ENCODE measurements around the gene FUT1. TPM values are rescaled to one million over a fixed set of nuclear protein-coding genes. Genes with fewer than 3 reads are reported as not detected.

Gene FUT1
- total and polyA plus RNA-seq, 2 donors, result 0.52 to 1.3 TPM

- H3K27me3 ChIP-seq (ENCODE audit: control insufficient read depth in 2 of 2, insufficient read depth in 1 of 2, low read length in 1 of 2), result peaks cover 23 to 86% of the 10 kb centered on the region in 2 donors
- H3K36me3 ChIP-seq (ENCODE audit: control insufficient read depth in 2 of 2, insufficient read depth in 2 of 2, low read length in 1 of 2), result no peaks in the 10 kb centered on the region
- peak within 1 kb of the TSS in 1 of 2 donors; percentile 61 for H3K27ac ChIP-seq (ENCODE audit: low read depth in 1 of 2, low read length in 1 of 2)
- peaks cover under 1 to 17% of the 10 kb centered on the region in 2 donors for H3K4me1 ChIP-seq (ENCODE audit: control insufficient read depth in 2 of 2, insufficient read depth in 2 of 2, low read length in 2 of 2)
- WGBS, result 14% methylated on average over 31 of the region's 31 CpGs
- peak within 1 kb of the TSS in 1 of 2 donors; percentile 6 for H3K4me3 ChIP-seq (ENCODE audit: low read length in 2 of 2)
- peak in 3 of 9 donors; percentile 40 to 70 (median 50) for DNase-seq (ENCODE audit: low read depth in 6 of 9, low spot score in 9 of 9)
- peaks cover 0 to 20% of the 10 kb centered on the region in 2 donors for H3K9me3 ChIP-seq (ENCODE audit: control insufficient read depth in 2 of 2, insufficient read depth in 1 of 2, low read length in 1 of 2)
Measured at GRCh38 chr19:48746738-48747575, 5.5 kb downstream of the FUT1 start, which contains the start of gene IZUMO1. IZUMO1 (minus strand) TSS chr19:48746909; CDS start chr19:48745859, 1,050 bp downstream.

DNA sequence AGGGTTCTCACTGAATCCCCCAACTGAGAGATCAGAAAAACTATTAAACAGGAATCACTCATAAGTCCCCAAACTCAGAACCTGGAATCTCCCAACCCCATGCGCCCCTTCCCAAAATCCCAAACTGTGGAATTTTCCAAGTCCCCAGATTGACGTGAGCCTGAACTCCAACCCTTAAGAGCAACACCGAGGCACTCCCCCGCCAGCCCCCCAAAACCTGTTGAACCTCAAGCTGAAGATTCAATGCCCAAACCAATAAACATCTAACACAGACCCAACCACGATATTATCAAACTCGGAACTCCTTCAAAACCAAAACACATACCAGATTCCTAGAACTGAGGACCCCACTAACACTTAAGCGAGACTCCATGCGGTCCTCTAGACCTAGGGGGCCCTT is 6.3 kb downstream of the FUT1 start:
- Histone ChIP-seq H3K27ac (ENCODE audit: low read depth in 1 of 2, low read length in 1 of 2) (peak overlapping the region in 1 of 2 donors; percentile 19), H3K4me3 (ENCODE audit: low read length in 2 of 2) (no peak overlapping the region), H3K36me3 (ENCODE audit: control insufficient read depth in 2 of 2, insufficient read depth in 2 of 2, low read length in 1 of 2) (no peaks in the 10 kb centered on the region), H3K4me1 (ENCODE audit: control insufficient read depth in 2 of 2, insufficient read depth in 2 of 2, low read length in 2 of 2) (peaks cover 0 to 24% of the 10 kb centered on the region in 2 donors), H3K27me3 (ENCODE audit: control insufficient read depth in 2 of 2, insufficient read depth in 1 of 2, low read length in 1 of 2) (peaks cover 22 to 86% of the 10 kb centered on the region in 2 donors), H3K9me3 (ENCODE audit: control insufficient read depth in 2 of 2, insufficient read depth in 1 of 2, low read length in 1 of 2) (peaks cover 0 to 28% of the 10 kb centered on the region in 2 donors)
- WGBS, result 90% methylated on average over 8 of the region's 8 CpGs
- DNase-seq (ENCODE audit: low read depth in 6 of 9, low spot score in 9 of 9), result no peak

- 32% methylated on average over 33 of the region's 33 CpGs for WGBS
- no peak overlapping the region for H3K27ac ChIP-seq (ENCODE audit: low read depth in 1 of 2, low read length in 1 of 2)
- no peak overlapping the region for H3K4me3 ChIP-seq (ENCODE audit: low read length in 2 of 2)
- peak in 3 of 9 donors; percentile 35 to 65 (median 49) for DNase-seq (ENCODE audit: low read depth in 6 of 9, low spot score in 9 of 9)
- H3K27me3 ChIP-seq (ENCODE audit: control insufficient read depth in 2 of 2, insufficient read depth in 1 of 2, low read length in 1 of 2), result peaks cover 21 to 86% of the 10 kb centered on the region in 2 donors
- peaks cover 0 to 29% of the 10 kb centered on the region in 2 donors for H3K9me3 ChIP-seq (ENCODE audit: control insufficient read depth in 2 of 2, insufficient read depth in 1 of 2, low read length in 1 of 2)
- no peaks in the 10 kb centered on the region for H3K36me3 ChIP-seq (ENCODE audit: control insufficient read depth in 2 of 2, insufficient read depth in 2 of 2, low read length in 1 of 2)
- peaks cover 0 to 28% of the 10 kb centered on the region in 2 donors for H3K4me1 ChIP-seq (ENCODE audit: control insufficient read depth in 2 of 2, insufficient read depth in 2 of 2, low read length in 2 of 2)
Measured at GRCh38 chr19:48745208-48745995, 7.0 kb downstream of the FUT1 start.

GRCh38 chr19:48742096-48742495 is 10.3 kb downstream of the FUT1 start:
- 96% methylated on average over 11 of the region's 11 CpGs for WGBS
- H3K36me3 ChIP-seq (ENCODE audit: control insufficient read depth in 2 of 2, insufficient read depth in 2 of 2, low read length in 1 of 2), result no peaks in the 10 kb centered on the region
- H3K27me3 ChIP-seq (ENCODE audit: control insufficient read depth in 2 of 2, insufficient read depth in 1 of 2, low read length in 1 of 2), result peaks cover 35 to 77% of the 10 kb centered on the region in 2 donors
- no peak for DNase-seq (ENCODE audit: low read depth in 6 of 9, low spot score in 9 of 9)
- peaks cover 0 to 29% of the 10 kb centered on the region in 2 donors for H3K9me3 ChIP-seq (ENCODE audit: control insufficient read depth in 2 of 2, insufficient read depth in 1 of 2, low read length in 1 of 2)
- no peak overlapping the region for H3K4me3 ChIP-seq (ENCODE audit: low read length in 2 of 2)
- H3K27ac ChIP-seq (ENCODE audit: low read depth in 1 of 2, low read length in 1 of 2), result no peak overlapping the region
- H3K4me1 ChIP-seq (ENCODE audit: control insufficient read depth in 2 of 2, insufficient read depth in 2 of 2, low read length in 2 of 2), result peaks cover 8 to 41% of the 10 kb centered on the region in 2 donors

GRCh38 chr19:48741129-48741999 is 11.1 kb downstream of the FUT1 start:
- no peak for DNase-seq (ENCODE audit: low read depth in 6 of 9, low spot score in 9 of 9)
- H3K4me1 ChIP-seq (ENCODE audit: control insufficient read depth in 2 of 2, insufficient read depth in 2 of 2, low read length in 2 of 2), result peaks cover 8 to 34% of the 10 kb centered on the region in 2 donors
- 55% methylated on average over 35 of the region's 35 CpGs for WGBS
- H3K36me3 ChIP-seq (ENCODE audit: control insufficient read depth in 2 of 2, insufficient read depth in 2 of 2, low read length in 1 of 2), result no peaks in the 10 kb centered on the region
- H3K9me3 ChIP-seq (ENCODE audit: control insufficient read depth in 2 of 2, insufficient read depth in 1 of 2, low read length in 1 of 2), result peaks cover 0 to 22% of the 10 kb centered on the region in 2 donors
- no peak overlapping the region for H3K27ac ChIP-seq (ENCODE audit: low read depth in 1 of 2, low read length in 1 of 2)
- H3K4me3 ChIP-seq (ENCODE audit: low read length in 2 of 2), result no peak overlapping the region
- H3K27me3 ChIP-seq (ENCODE audit: control insufficient read depth in 2 of 2, insufficient read depth in 1 of 2, low read length in 1 of 2), result peaks cover 31 to 69% of the 10 kb centered on the region in 2 donors

DNA sequence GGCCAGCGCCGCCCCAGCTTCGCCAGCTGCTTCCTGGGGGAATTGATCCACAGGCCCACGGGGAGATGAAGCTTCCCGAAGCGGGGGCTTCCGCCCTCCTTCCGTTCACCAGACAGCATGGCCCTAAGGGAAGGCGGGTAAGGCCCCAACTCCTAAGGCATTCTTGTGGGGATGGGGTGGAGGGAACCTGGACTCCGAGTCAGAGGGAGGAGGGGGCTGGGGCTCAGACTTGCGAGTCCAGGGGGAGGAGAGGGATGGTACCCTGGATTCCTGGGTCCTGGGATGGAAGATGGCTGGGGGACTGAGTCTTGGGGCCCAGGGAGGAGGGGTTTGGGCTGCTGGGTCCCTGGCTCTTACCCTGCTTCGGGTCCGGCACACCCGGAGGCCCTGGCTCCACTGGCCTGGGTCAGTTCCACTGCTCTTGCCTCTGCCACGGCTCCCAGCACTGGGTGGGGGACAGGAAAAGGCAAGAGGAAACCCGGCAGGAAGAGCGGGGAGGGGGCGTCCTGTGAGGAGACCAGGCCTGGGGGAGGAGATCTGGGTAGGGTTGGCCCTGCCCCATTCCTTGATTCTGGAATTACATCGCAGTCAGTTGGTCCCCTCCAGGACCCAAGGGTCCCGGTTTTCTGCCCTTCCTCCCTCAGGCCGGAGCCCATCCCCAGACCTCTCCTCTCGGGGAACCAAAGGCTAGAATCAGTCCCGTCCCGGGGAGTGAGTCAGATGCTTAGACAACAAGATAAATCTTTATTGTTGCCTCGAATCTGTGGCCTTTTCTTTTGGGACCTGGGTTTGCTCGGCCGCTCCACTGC is 12.1 kb downstream of the FUT1 start, which contains the start of gene RASIP1:
TSS of gene RASIP1 (minus strand) at position 447 of the 809 bp plus-strand sequence. CDS start at position 119, 328 bp downstream.
- Histone ChIP-seq H3K4me1 (ENCODE audit: control insufficient read depth in 2 of 2, insufficient read depth in 2 of 2, low read length in 2 of 2) (peaks cover 8 to 30% of the 10 kb centered on the region in 2 donors), H3K27ac (ENCODE audit: low read depth in 1 of 2, low read length in 1 of 2) (peak within 1 kb of the TSS in 1 of 2 donors; percentile 46), H3K4me3 (ENCODE audit: low read length in 2 of 2) (peak within 1 kb of the TSS in 1 of 2 donors; percentile 60), H3K36me3 (ENCODE audit: control insufficient read depth in 2 of 2, insufficient read depth in 2 of 2, low read length in 1 of 2) (no peaks in the 10 kb centered on the region), H3K9me3 (ENCODE audit: control insufficient read depth in 2 of 2, insufficient read depth in 1 of 2, low read length in 1 of 2) (peaks cover 0 to 15% of the 10 kb centered on the region in 2 donors), H3K27me3 (ENCODE audit: control insufficient read depth in 2 of 2, insufficient read depth in 1 of 2, low read length in 1 of 2) (peaks cover 22 to 59% of the 10 kb centered on the region in 2 donors)
- DNase-seq (ENCODE audit: low read depth in 6 of 9, low spot score in 9 of 9), result no peak
- WGBS, result 35% methylated on average over 27 of the region's 27 CpGs

- WGBS, result 7% methylated on average over 51 of the region's 51 CpGs
- Histone ChIP-seq H3K36me3 (ENCODE audit: control insufficient read depth in 2 of 2, insufficient read depth in 2 of 2, low read length in 1 of 2) (no peaks in the 10 kb centered on the region), H3K4me1 (ENCODE audit: control insufficient read depth in 2 of 2, insufficient read depth in 2 of 2, low read length in 2 of 2) (peaks cover 8 to 29% of the 10 kb centered on the region in 2 donors), H3K27me3 (ENCODE audit: control insufficient read depth in 2 of 2, insufficient read depth in 1 of 2, low read length in 1 of 2) (peaks cover 21 to 52% of the 10 kb centered on the region in 2 donors), H3K9me3 (ENCODE audit: control insufficient read depth in 2 of 2, insufficient read depth in 1 of 2, low read length in 1 of 2) (peaks cover 0 to 14% of the 10 kb centered on the region in 2 donors), H3K4me3 (ENCODE audit: low read length in 2 of 2) (peak overlapping the region in 1 of 2 donors; percentile 60), H3K27ac (ENCODE audit: low read depth in 1 of 2, low read length in 1 of 2) (no peak overlapping the region)
- DNase-seq (ENCODE audit: low read depth in 6 of 9, low spot score in 9 of 9), result no peak
Measured at GRCh38 chr19:48739404-48740163, 12.9 kb downstream of the FUT1 start.
